Panc1 (cell line): Measurements from ENCODE around the gene IGFBP1. TPM values are rescaled to one million over a fixed set of nuclear protein-coding genes. Genes with fewer than 3 reads are reported as not detected.

Experiments used
- ATAC-seq: fragments of 200-7000 bp; cut with Tn5 transposase; 2 replicates; pipeline ENCODE4 v1.9.1; 2020; ENCODE audit warnings: mild to moderate bottlenecking, moderate library complexity
- BruUV-seq: library from RNA; stranded (reverse); fragments of 400-500 nt; replicated peaks from 2 replicates; lab custom pipeline; 2021; lab: Mats Ljungman, UMichigan
- CTCF ChIA-PET: fragments of 300-600 bp; sonication (Branson Sonifier 250); formaldehyde crosslinking; loops from one replicate; lab custom pipeline; 2022; ENCODE audit warnings: antibody characterized with exemption; lab: Charles Lee
- POLR2A ChIA-PET: fragments of 300-600 bp; sonication (Branson Sonifier 250); formaldehyde crosslinking; loops from one replicate; lab custom pipeline; 2022; ENCODE audit warnings: antibody characterized with exemption; lab: Charles Lee
- DNase-seq: peaks from one replicate; pipeline ENCODE4 v3.0.0-alpha.2; 2010; ENCODE audit warnings: low read depth, low spot score
- H3K27ac ChIP-seq: 2 replicates; pipeline ENCODE4 v1.5.1; 2011; ENCODE audit warnings: mild to moderate bottlenecking, low read length, inconsistent platforms
- H3K27me3 ChIP-seq: fragments of 200-500 bp; sonication (Bioruptor generic); 2 replicates; pipeline ENCODE4 v1.6.0; 2014; ENCODE audit warnings: low read length, inconsistent platforms; ENCODE audit not compliant: control insufficient read depth, insufficient read depth
- H3K36me3 ChIP-seq: fragments of 200-500 bp; sonication (Bioruptor generic); 2 replicates; pipeline ENCODE4 v1.5.1; 2014; ENCODE audit warnings: inconsistent platforms, mild to moderate bottlenecking, low read length, moderate library complexity; ENCODE audit not compliant: control insufficient read depth, insufficient read depth
- H3K4me1 ChIP-seq: 2 replicates; pipeline ENCODE4 v1.5.1; 2011; ENCODE audit warnings: inconsistent platforms, mild to moderate bottlenecking, low read length, moderate library complexity; ENCODE audit not compliant: control insufficient read depth, insufficient read depth
- H3K4me3 ChIP-seq, 2 experiments: 2 replicates each; pipeline ENCODE4 v1.5.1; 2011 to 2012; ENCODE audit warnings: low read depth in 2 of 2, low read length in 2 of 2, mild to moderate bottlenecking in 2 of 2, inconsistent platforms in 1 of 2, moderate library complexity in 1 of 2
- H3K9me3 ChIP-seq: fragments of 200-500 bp; sonication (Bioruptor generic); 2 replicates; pipeline ENCODE4 v1.5.1; 2014; ENCODE audit warnings: low read depth, mild to moderate bottlenecking, inconsistent platforms, low read length, moderate library complexity; ENCODE audit not compliant: control insufficient read depth, insufficient read depth
- POLR2AphosphoS5 ChIP-seq: IDR thresholded peaks from 2 replicates; pipeline ENCODE4 v1.6.1; 2012; ENCODE audit warnings: mild to moderate bottlenecking, low read depth, low read length, moderate library complexity
- SIN3A ChIP-seq: IDR thresholded peaks from 2 replicates; pipeline ENCODE4 v1.6.1; 2012; ENCODE audit warnings: low read depth, mild to moderate bottlenecking, low read length, moderate library complexity, borderline replicate concordance; ENCODE audit not compliant: insufficient read depth
- TCF7L2 ChIP-seq: IDR thresholded peaks from 2 replicates; pipeline ENCODE4 v1.6.1; 2011; ENCODE audit warnings: mild to moderate bottlenecking, low read depth, low read length, inconsistent platforms
- in situ Hi-C: cut with HindIII; loops from 2 replicates; pipeline ENCODE4 v1.10.0; 2016; ENCODE audit warnings: low sequenced_read_pairs, low pct_unique_long_range_greater_than_20kb
- intact Hi-C: fragments of 100-400 bp; cut with micrococcal nuclease; formaldehyde crosslinking; loops from one replicate; pipeline ENCODE4 v1.10.0; 2022; ENCODE audit not compliant: unreplicated experiment
- total RNA-seq: library from RNA; stranded (reverse); gene quantifications from one replicate; pipeline ENCODE4 v1.2.1, GENCODE V29; 2021; ENCODE audit not compliant: unreplicated experiment
- TF ChIP-seq, protein P1 (sequence below), 2 experiments: IDR thresholded peaks; 2 replicates each; pipeline ENCODE4 v1.6.1; 2011 to 2012; ENCODE audit warnings: low read depth in 2 of 2, control low read depth in 1 of 2, low read length in 1 of 2, mild to moderate bottlenecking in 1 of 2, moderate library complexity in 1 of 2; ENCODE audit not compliant: insufficient read depth in 1 of 2
- TF ChIP-seq, protein P2 (sequence below): fragments of 450-650 bp; IDR thresholded peaks from 2 replicates; pipeline ENCODE4 v1.5.1; 2017; ENCODE audit warnings: mild to moderate bottlenecking

IGFBP1 gene
- total RNA-seq, 1 experiment from 2014 or later, result 0.33 TPM

DNA sequence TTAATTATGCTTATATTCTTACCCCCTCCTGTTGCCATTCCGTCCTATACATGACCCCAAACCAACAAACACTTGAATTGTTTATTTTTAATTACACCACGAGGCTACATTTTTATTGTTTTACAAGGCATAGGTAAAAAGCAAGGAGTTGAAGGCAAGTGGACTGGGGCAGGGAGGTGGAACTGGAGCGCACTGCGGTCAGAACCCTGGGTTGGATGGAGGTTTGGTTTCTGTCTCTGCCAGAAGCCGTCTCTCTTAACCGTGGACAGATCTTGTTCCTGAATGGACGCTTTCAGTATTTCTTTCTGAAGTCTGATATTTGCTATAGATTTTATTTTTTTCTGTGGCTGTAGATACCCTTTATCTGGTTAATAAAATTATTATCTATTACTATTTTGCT is 52.7 kb downstream of the IGFBP1 start:
- TF ChIP-seq SIN3A, result no peak
- TF ChIP-seq, protein P1, sequence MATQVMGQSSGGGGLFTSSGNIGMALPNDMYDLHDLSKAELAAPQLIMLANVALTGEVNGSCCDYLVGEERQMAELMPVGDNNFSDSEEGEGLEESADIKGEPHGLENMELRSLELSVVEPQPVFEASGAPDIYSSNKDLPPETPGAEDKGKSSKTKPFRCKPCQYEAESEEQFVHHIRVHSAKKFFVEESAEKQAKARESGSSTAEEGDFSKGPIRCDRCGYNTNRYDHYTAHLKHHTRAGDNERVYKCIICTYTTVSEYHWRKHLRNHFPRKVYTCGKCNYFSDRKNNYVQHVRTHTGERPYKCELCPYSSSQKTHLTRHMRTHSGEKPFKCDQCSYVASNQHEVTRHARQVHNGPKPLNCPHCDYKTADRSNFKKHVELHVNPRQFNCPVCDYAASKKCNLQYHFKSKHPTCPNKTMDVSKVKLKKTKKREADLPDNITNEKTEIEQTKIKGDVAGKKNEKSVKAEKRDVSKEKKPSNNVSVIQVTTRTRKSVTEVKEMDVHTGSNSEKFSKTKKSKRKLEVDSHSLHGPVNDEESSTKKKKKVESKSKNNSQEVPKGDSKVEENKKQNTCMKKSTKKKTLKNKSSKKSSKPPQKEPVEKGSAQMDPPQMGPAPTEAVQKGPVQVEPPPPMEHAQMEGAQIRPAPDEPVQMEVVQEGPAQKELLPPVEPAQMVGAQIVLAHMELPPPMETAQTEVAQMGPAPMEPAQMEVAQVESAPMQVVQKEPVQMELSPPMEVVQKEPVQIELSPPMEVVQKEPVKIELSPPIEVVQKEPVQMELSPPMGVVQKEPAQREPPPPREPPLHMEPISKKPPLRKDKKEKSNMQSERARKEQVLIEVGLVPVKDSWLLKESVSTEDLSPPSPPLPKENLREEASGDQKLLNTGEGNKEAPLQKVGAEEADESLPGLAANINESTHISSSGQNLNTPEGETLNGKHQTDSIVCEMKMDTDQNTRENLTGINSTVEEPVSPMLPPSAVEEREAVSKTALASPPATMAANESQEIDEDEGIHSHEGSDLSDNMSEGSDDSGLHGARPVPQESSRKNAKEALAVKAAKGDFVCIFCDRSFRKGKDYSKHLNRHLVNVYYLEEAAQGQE (IDR thresholded peaks at IDR 0.05; ENCODE audit: insufficient read depth in 1 of 2, low read depth in 2 of 2, low read length in 1 of 2), result no peak
- no peak for TF ChIP-seq POLR2AphosphoS5
- no peak for TF ChIP-seq TCF7L2
- TF ChIP-seq, protein P2, sequence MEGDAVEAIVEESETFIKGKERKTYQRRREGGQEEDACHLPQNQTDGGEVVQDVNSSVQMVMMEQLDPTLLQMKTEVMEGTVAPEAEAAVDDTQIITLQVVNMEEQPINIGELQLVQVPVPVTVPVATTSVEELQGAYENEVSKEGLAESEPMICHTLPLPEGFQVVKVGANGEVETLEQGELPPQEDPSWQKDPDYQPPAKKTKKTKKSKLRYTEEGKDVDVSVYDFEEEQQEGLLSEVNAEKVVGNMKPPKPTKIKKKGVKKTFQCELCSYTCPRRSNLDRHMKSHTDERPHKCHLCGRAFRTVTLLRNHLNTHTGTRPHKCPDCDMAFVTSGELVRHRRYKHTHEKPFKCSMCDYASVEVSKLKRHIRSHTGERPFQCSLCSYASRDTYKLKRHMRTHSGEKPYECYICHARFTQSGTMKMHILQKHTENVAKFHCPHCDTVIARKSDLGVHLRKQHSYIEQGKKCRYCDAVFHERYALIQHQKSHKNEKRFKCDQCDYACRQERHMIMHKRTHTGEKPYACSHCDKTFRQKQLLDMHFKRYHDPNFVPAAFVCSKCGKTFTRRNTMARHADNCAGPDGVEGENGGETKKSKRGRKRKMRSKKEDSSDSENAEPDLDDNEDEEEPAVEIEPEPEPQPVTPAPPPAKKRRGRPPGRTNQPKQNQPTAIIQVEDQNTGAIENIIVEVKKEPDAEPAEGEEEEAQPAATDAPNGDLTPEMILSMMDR, result no peak
- in situ Hi-C loops (no loop called here), intact Hi-C loops (no loop called here)
- no peaks in the 10 kb centered on the region for H3K4me1 ChIP-seq
- no peaks in the 10 kb centered on the region for H3K36me3 ChIP-seq
- no peaks in the 10 kb centered on the region for H3K9me3 ChIP-seq
- ATAC-seq (no peak), DNase-seq (no peak)
- H3K4me3 ChIP-seq, result no peak overlapping the region
- CTCF ChIA-PET, result no interaction called here
- H3K27me3 ChIP-seq, result no peaks in the 10 kb centered on the region
- H3K27ac ChIP-seq, result no peak overlapping the region
- POLR2A ChIA-PET, result no interaction called here
- no TSS peak for BruUV-seq

Other genes starting within 250 kb of the IGFBP1 start
- gene CCDC201, start 15.4 kb upstream of the IGFBP1 start, total RNA-seq, result not detected
- 6.0 TPM for gene IGFBP3, start 32.8 kb downstream of the IGFBP1 start, total RNA-seq